Midbrain (tissue), 1 donor: ENCODE data around the gene MYRFL.
A peak's percentile ranks its signal among the peaks of the same experiment; 100 is the strongest.
"Not testable (repeated sequence)": the region's sequence is repeated elsewhere in the genome, so short reads cannot be mapped to it uniquely, and the experiment has no call there.

Source experiments
- DNase-seq: peaks from one replicate; lab custom pipeline; 2025; lab: John Stamatoyannopoulos, UW

Gene MYRFL

DNA sequence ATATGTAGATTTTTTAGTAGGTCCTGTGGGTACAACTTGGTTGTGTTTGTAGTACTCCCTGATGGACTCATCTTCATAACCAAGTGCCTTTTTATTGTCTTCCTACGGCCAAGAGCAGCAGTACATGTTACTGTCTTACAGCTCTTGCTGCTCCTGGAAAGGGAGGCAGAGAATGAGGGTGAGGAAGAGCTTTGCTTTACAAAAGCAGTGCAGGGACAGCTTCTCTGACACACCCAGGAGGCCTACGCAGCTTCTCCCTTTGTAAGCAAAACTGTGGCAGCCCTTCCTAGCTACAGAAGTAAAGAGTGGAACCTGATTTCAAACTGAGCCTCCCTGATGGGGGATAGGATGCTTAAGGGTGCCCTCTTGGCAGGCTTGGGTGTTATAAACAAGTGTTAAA, 18.6 kb downstream of the MYRFL start:
- no peak for DNase-seq

GRCh38 chr12:69844416-69844815, 19.4 kb downstream of the MYRFL start:
- no peak for DNase-seq

- no peak for DNase-seq
Observed at GRCh38 chr12:69844836-69845235, 19.8 kb downstream of the MYRFL start.

DNA sequence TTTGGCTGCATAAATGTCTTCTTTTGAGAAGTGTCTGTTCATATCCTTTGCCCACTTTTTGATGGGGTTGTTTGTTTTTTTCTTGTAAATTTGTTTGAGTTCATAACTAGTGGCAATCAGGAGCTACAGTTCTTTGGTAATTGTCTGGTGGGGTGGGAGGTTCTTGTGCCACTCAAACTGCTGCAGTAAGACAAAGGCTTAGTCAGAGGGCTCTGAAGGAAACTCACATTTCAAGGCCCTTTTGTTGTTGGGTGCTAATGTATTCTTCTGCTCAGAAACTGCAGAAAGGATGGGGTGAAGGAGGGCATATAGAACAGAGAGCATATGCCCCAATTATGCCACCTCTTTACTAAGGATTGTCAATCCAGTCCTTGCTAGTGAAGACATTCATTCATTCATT, 21.9 kb downstream of the MYRFL start:
- peak; percentile 53 for DNase-seq

DNA sequence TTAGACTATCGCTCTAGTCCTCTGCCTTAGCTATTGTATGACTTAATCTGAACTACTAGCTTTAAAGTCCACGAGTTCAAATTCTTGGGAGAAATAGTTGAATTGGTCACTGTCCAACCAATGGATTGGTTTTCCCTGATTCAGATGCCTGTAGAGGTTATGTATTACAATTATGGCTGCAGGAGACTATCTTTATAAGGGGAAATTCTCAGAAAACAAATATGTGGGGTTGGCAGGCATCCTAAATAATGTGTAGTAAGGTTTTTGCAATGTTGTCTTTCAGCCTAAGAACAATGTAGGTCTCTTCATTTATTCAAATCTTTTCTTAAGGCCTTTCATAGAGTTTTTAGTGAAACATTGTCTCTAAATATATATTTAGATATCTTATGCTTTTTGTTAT, 26.9 kb downstream of the MYRFL start:
- no peak for DNase-seq

DNA sequence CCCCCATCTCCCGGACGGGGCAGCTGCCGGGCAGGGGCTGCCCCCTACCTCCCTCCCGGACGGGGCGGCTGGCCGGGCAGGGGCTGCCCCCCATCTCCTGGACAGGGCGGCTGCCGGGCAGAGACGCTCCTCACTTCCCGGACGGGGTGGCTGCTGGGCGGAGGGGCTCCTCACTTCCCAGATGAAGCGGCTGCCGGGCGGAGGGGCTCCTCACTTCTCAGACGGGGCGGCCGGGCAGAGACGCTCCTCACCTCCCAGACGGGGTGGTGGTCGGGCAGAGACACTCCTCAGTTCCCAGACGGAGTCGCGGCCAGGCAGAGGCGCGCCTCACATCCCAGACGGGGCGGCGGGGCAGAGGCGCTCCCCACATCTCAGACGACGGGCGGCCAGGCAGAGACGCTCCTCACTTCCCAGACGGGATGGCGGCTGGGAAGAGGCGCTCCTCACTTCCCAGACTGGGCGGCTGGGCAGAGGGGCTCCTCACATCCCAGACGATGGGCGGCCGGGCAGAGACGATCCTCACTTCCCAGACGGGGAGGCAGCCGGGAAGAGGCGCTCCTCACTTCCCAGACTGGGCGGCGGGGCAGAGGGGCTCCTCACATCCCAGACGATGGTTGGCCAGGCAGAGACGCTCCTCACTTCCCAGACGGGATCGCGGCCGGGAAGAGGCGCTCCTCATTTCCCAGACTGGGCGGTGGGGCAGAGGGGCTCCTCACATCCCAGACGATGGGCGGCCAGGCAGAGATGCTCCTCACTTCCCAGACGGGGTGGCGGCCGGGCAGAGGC, 28.3 kb downstream of the MYRFL start:
- DNase-seq: not testable (repeated sequence)

DNA sequence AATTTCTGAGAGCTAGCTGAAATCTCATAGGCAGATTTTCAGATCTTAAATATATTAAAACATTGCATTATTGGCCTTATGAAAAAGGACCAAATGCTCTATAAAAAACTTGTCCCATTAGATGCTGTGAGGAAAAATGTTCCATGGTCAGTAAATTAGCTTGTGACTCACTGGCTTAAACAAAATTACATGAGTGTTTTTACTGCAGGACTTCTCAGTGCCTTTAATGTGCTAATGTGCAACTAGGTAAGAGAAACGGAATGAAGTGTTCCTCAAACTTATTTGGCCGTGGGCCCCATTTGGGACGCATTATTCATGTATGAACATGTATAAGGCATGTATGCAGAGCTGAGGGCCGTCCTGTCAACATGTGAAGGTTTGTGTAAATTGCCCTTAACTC, 41.7 kb downstream of the MYRFL start:
- no peak for DNase-seq

DNA sequence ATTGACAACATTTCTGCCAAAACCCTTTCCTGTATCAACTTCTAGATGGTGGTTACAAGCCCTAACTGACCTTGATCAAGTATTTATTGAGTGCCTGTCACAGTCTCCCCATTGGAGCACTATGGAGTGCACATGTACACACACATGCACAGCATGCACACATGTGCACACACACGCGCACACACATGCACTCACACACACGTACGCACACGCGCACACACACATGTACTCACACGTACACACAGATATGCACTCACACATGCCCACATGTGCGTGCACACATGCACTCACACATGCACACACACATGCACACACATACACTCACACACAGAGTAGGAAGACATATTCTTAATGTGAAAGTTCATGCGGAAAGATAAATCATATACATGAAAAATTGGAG, 43.7 kb downstream of the MYRFL start:
- DNase-seq: no peak

GRCh38 chr12:69872804-69873203, 47.8 kb downstream of the MYRFL start:
- no peak for DNase-seq

DNA sequence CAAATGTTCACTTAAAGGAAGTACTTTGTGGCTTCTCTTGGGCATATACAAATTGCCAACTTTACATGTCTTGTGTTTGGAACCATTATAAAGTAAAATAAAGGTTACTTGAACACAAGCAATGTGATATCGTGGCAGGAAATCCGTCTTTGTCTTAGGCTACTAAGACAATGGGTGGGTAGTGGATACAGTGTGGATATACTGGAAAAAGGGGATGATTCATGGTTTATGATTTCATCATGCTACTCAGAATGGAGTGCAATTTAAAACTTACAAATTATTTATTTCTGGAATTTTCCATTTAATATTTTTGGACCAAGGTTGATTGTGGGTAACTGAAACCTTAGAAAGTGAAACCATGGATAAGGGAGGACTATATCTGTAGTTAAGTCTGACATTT, 48.4 kb downstream of the MYRFL start:
- no peak for DNase-seq

- no peak for DNase-seq
Observed at GRCh38 chr12:69874606-69875005, 49.6 kb downstream of the MYRFL start.

DNA sequence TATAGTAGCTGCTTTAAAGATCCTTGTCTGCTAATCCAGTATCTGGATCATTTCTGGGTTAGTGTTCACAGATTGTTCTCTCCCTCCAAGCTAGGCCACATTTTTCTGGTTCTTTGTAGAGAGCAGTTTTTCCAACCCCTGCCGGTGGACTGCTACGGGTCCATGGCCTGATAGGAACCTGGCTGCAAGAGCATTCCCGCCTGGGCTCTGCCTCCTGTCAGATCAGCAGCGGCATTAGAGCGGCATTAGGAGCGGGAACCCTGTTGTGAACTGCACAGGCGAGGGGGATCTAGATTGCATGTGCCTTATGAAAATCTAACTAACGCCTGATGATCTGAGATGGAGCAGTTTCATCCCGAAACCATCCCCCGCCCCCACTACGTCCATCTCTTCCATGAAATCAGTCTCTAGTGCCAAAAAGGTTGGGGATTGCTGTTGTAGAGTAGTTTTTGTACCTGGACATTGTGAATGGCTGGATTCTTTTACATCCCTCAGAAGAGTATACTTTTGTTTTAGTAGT, 50.4 kb downstream of the MYRFL start:
- no peak for DNase-seq

- DNase-seq: peak; percentile 88
Observed at GRCh38 chr12:69879007-69879960, 54.3 kb downstream of the MYRFL start.

- DNase-seq: no peak
Observed at GRCh38 chr12:69880571-69880970, 55.5 kb downstream of the MYRFL start.

DNA sequence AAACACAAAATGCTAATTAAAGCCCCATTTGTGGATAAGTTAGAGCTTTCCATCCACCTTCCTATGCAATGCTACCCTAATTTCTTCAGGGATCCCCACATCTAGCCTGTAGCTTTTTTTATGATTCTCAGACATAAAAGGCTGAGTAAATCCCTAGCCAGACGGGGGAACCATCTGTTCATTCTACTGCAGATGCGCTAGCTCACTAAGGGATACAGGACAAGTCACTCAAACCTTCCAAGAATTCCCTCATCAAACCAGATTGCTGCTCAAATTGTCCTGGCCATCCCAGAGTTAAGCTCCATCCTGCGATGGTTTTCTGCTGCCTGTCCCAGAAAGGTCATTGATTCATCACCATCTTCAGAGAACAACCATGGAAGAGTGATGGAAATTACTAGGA, 56.7 kb downstream of the MYRFL start:
- no peak for DNase-seq

DNA sequence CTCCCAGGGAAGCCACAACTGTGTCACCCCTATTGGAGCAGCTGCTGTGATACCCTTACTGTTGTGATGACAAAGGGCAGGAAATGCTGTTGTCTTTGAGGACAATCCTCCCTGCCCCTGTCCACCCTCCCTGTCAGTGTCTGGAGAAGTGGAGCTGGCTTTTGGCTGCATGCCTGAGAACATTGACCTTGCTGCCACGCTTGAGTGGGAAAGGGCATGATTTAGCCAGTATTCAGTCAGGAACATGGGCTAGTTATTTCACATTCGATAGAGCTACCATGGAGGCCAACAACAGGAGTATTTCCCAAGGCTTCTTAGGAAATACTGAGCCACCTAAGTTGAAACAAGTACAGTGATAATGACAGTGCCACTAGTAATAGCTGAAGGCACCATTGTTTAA, 59.4 kb downstream of the MYRFL start:
- no peak for DNase-seq

DNA sequence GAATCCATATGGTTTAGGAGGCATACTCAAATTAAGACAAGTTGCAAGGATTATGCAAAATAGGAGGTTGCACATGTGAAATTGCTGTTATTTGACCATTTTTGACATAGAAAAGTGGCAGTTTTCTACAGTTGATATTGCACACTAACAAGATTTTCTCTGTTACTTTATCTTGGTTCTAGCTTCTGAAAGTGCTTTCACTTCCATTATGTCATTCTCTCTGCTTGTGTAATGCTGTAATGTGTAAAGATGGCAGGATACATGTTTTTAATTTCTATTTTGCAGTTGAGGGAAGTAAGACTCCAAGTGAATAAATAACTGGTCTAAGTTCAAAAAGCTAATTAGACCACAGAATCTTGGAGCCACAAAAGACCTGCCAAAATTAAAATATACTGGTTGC, 60.6 kb downstream of the MYRFL start:
- DNase-seq: no peak

GRCh38 chr12:69886109-69886508, 61.1 kb downstream of the MYRFL start:
- no peak for DNase-seq

- DNase-seq: no peak
Observed at GRCh38 chr12:69886715-69887114, 61.7 kb downstream of the MYRFL start.

DNA sequence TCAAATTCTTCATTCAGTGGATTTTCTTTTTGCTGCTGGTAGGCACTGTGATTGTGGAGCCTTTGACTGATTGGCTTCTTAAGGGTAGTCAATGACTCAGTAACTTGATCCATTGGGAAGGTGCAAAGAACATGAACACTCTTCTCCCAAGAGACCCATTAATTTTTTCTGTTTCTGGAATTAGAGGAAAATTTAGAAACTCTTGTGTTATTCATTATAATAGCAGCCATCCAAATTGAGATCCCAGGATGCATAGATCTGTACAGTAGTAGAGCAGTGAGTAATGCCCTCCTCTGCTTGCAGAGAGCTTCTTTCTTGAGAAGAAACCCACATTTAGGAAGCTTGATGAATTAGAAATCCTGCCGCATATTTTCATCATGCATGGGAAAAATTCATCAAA, 63.9 kb downstream of the MYRFL start:
- DNase-seq: no peak

DNA sequence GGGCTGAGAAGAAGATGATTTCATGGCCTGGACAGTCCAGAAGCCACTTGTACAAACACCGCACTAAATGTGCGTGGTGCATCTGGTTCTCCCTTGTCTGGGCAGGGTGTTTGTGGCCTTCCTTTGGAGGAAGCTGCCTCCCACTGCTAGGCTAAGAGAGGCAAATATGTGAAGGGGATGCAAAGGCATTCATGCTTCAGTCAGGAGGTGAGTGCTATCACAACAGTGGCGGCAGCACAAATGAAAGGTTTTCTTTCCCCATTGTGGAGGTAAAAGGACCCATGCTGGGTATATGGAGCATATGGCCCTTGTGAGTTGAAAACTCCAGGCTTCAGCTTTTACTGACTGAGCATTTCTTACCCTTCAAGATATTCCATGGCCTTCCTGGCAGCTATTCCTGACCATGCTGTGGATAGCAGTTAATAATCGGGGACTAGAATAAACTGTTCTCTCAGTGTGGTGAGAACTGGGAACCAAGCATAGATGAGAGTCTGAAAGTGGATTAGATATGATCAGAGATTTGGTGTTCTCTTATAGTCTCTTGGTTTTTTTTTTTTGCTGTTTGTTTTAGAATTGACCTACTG, 69.9 kb downstream of the MYRFL start:
- DNase-seq: no peak

GRCh38 chr12:69896653-69897381, 71.8 kb downstream of the MYRFL start:
- no peak for DNase-seq
